OCI-LY1 (cell line): ENCODE data around the gene ACSS1.

ENCODE experiments used
- CTCF ChIP-seq: fragments of 200-600 bp; sonication (generic), shearing (Covaris generic); IDR thresholded peaks from 2 replicates; pipeline ENCODE4 v1.5.1; 2017; ENCODE audit warnings: mild to moderate bottlenecking, antibody characterized with exemption, low read length, moderate library complexity, mixed read lengths
- EZH2 ChIP-seq: fragments of 200-600 bp; sonication (generic), shearing (Covaris generic); IDR thresholded peaks from 2 replicates; pipeline ENCODE4 v1.8.0; 2017; ENCODE audit warnings: borderline replicate concordance, mixed run types, mild to moderate bottlenecking, antibody characterized with exemption, low read length, moderate library complexity, mixed read lengths

GRCh38 chr20:24965065-24965919, 92.6 kb downstream of the ACSS1 start:
- TF ChIP-seq CTCF (no peak), EZH2 (no peak)
